ENCODE data around the gene CHSY1.

- TF ChIP-seq GATA3 (IDR thresholded peaks at IDR 0.05; ENCODE audit: low read depth, low read length), result no peak
- TF ChIP-seq GATA2 (IDR thresholded peaks at IDR 0.05; ENCODE audit: low read depth, low read length), result no peak
Observed at GRCh38 chr15:101140697-101141065, 111.2 kb downstream of the CHSY1 start.

Measured in SH-SY5Y (cell line).